ENCODE results near the gene GRK4. TPM values are rescaled to one million over a fixed set of nuclear protein-coding genes. Genes with fewer than 3 reads are reported as not detected.
A peak's percentile ranks its signal among the peaks of the same experiment; 100 is the strongest.

The GRK4 gene
- total and polyA plus RNA-seq, 2 of the 8 experiments (the other 6 are each of a cell fraction or from before 2014, with no cell fraction given), result 0.77 to 1.8 TPM

- TF ChIP-seq POLR2AphosphoS5 (IDR thresholded peaks at IDR 0.05; ENCODE audit: low read depth, low read length) (peak; percentile 15; the same call in 1 of the 2 replicates), ATF3 (IDR thresholded peaks at IDR 0.05; ENCODE audit: insufficient read depth, low read depth, low read length) (no peak), KDM5A (IDR thresholded peaks at IDR 0.05; ENCODE audit: low read length) (no peak)
Measured at GRCh38 chr4:3074846-3075651, 111.7 kb downstream of the GRK4 start (continued).
